HG02943 (cell line): Measurements from ENCODE around the gene OR2T6.
"Not testable (repeated sequence)": the region's sequence is repeated elsewhere in the genome, so short reads cannot be mapped to it uniquely, and the experiment has no call there.

Source experiments
- ATAC-seq: cut with Tn5 transposase; IDR thresholded peaks from one replicate; pipeline ENCODE4 v1.9.1; 2021; ENCODE audit warnings: mild to moderate bottlenecking, low read depth, moderate library complexity; ENCODE audit not compliant: unreplicated experiment

Gene OR2T6

DNA sequence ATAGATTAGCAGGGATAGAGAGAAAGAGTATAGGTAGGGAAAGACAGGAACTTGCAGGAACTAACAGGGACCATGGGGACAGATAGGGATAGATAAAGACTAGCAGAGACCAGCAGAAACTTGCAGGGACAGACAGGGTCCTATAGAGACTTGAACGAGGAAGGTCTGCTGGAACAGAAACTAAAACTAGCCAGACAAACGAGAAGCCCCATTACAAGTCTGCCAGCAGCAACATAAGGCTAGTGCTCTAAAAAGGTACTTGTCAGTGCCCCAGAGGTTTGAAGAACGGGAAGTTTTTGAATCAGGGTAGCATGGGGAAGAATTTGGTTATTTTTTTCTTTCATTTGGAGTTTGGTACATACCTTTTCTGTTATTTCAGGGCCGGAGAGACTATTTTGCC is 56.7 kb downstream of the OR2T6 start:
- not testable (repeated sequence) for ATAC-seq

DNA sequence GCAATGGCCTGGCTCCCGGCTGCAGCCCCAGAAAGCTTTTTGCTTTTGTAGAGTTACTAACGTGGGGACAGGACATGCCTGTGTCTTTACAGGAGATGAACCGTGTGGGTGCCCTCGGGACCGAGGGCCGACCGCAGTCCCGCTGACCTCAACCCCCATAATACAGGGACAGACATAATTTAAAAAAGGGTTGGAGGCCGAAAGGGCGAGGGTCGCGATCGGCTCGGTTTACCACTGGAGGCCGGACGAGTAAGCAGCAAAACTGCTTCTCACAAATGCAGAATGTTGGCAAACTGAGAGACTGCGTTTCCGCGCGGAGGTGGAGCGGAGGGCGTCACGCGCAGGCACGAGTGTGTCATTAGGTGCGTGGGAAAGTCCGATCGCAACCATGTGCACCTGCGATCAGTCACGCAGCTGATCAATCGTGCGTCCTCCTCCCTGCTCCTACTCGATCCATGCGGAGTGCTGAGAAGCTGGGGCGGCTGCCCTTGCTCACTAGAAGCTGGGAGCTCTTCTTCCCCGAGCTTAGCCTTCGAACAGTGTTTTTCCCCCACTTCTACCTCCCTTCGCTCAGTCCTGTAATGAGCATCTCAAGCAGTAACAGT is 58.4 kb downstream of the OR2T6 start:
- ATAC-seq, result not testable (repeated sequence)

DNA sequence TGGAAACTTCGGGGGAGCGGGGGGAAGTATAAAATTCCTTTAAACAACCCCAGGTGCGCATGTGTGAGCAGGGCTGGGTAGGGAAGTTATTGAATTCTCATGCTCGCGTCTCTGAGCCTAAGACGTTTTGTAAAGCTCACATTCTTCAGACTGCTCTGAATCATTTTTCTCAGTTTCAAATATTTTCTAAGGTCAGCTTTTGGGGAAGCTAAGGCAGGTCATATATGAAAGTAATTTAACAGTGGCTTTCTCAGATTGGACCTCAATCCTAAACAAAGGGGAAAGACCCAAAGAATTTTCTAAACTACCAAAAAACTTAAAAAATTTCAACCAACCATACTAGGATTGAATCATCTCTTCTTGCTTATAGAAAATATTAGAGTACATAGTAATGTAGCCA is 59.4 kb downstream of the OR2T6 start:
- not testable (repeated sequence) for ATAC-seq

GRCh38 chr1:248436303-248436702 is 60.8 kb downstream of the OR2T6 start:
- not testable (repeated sequence) for ATAC-seq

DNA sequence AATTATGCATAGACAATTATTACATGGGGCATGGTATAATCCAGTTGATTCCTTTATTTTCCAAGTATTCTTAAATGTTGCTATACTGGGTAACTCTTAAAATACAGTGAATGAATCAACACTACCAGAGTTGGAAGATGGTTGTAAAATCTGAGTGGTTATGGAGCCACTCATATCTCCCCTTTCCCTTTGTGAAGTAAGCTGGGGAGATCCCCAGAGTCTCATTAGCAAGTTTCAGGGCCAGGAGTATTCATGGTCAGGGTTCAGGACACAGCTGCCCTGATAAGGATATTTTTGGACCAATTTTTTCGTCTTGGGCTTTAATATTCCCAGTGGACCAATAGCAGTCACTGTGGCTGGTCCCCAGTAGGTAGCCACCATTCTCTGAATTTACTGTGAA is 63.1 kb downstream of the OR2T6 start:
- ATAC-seq, result not testable (repeated sequence)

- ATAC-seq, result not testable (repeated sequence)
Measured at GRCh38 chr1:248439283-248439682, 63.7 kb downstream of the OR2T6 start.
